H1 (cell line): Measurements from ENCODE around the gene PAX6.

ENCODE experiments used
- CBX5 ChIP-seq: fragments of 300-800, 300-1000 bp; sonication (generic); IDR thresholded peaks from 2 replicates; pipeline ENCODE4 v1.7.1; 2016; ENCODE audit warnings: antibody characterized with exemption, low read length, low read depth
- CBX8 ChIP-seq: fragments of 300-800, 300-1000 bp; sonication (generic); IDR thresholded peaks from 2 replicates; pipeline ENCODE4 v1.7.1; 2016; ENCODE audit warnings: low read depth, low read length, borderline replicate concordance
- EZH2 ChIP-seq: fragments of 200-600 bp; sonication (generic); IDR thresholded peaks from 2 replicates; pipeline ENCODE4 v1.7.1; 2012; ENCODE audit warnings: low read depth, mild to moderate bottlenecking, moderate library complexity, low read length, inconsistent platforms; ENCODE audit not compliant: severe bottlenecking
- HDAC6 ChIP-seq: IDR thresholded peaks from one replicate; pipeline ENCODE4 v1.7.1; 2012; ENCODE audit warnings: low read depth, mild to moderate bottlenecking, inconsistent platforms, low read length, moderate library complexity
- MAFK ChIP-seq: IDR thresholded peaks from 2 replicates; pipeline ENCODE4 v1.6.1; 2012; ENCODE audit warnings: low read depth, mild to moderate bottlenecking, improper control_type of control experiment, low read length
- POLR2A ChIP-seq, 2 experiments: IDR thresholded peaks; 1 replicate in 1 of 2; 2 replicates in 1 of 2; pipeline ENCODE4 v1.6.1; 2011; ENCODE audit warnings: low read depth in 2 of 2, low read length in 2 of 2, mild to moderate bottlenecking in 2 of 2; ENCODE audit errors: control extremely low read depth in 1 of 2
- RFX5 ChIP-seq: IDR thresholded peaks from 2 replicates; pipeline ENCODE4 v1.6.1; 2011; ENCODE audit warnings: low read depth, low read length, improper control_type of control experiment, borderline replicate concordance
- YY1 ChIP-seq: IDR thresholded peaks from 2 replicates; pipeline ENCODE4 v1.6.1; 2011; ENCODE audit warnings: low read depth, mild to moderate bottlenecking, low read length
- TF ChIP-seq, protein P1 (sequence below): IDR thresholded peaks from 2 replicates; pipeline ENCODE4 v1.6.1; 2012; ENCODE audit warnings: inconsistent platforms
- TF ChIP-seq, protein P2 (sequence below), 3 experiments: IDR thresholded peaks; 1 replicate in 2 of 3; 2 replicates in 1 of 3; pipeline versions ENCODE4 v1.5.1 to v1.6.1; 2011; ENCODE audit warnings: low read length in 3 of 3, mild to moderate bottlenecking in 3 of 3, inconsistent platforms in 2 of 3, low read depth in 1 of 3, moderate library complexity in 1 of 3; ENCODE audit not compliant: insufficient read depth in 1 of 3; ENCODE audit errors: control extremely low read depth in 1 of 3
- TF ChIP-seq, protein P3 (sequence below): IDR thresholded peaks from 2 replicates; pipeline ENCODE4 v1.6.1; 2011; ENCODE audit warnings: low read depth, mild to moderate bottlenecking, low read length; ENCODE audit not compliant: insufficient read depth

DNA sequence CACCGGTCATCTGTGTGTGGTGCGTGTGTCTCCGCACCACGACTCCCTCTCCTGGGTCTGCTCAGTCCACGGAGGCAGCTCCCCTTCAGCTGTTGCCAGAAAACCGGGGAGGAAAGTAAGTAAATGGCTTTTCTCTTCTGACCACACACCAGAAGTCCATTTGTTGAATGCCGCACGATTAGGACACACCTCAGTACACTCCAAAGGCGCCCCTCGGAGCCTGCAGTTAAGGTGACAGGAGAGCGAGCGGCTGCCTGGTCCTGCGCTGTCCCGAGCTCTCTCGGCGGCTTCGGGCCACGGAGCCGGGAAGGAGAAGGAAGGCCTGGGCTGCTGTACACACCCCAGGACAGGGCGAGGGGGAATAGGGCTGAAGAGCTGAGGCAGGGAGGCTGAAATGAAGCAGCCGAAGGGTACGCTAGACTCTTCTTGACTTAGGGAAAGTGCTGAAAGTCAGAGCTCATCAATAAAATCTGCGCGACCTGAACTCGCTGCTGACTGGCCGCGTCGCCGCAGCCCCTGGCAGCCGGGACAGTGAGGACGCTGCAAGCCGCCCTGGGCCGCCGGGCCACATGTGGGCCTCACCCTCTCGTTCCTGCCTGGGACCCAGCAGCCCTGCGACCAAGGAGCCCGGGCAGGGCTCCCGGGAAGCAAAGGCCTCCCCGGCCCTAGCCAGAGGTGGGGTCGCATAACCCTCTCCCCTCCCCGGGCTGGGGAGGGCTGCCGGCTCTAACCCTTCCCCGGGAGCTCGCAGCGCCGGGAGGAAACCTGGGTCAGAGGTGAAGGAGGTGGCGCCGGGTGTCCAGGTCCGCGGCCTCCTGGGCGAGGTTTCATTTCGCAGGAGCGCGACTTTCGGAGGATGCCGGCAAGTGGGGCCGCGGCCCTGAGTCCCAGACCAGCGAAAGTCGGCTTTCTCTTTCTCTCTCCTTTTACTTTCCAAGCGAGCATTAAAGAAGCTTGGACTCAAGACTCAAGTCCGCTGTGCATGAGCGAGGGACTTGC lies 1.6 kb upstream of the PAX6 start:
- TF ChIP-seq YY1 (no peak), POLR2A (IDR thresholded peaks at IDR 0.05; ENCODE audit: control extremely low read depth in 1 of 2, low read depth in 2 of 2, low read length in 2 of 2) (no peak), EZH2 (peak; percentile 98), RFX5 (no peak), CBX8 (peak; percentile 88), MAFK (no peak), CBX5 (no peak), HDAC6 (no peak)
- TF ChIP-seq, protein P1, sequence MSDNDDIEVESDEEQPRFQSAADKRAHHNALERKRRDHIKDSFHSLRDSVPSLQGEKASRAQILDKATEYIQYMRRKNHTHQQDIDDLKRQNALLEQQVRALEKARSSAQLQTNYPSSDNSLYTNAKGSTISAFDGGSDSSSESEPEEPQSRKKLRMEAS, result no peak
- TF ChIP-seq, protein P2, sequence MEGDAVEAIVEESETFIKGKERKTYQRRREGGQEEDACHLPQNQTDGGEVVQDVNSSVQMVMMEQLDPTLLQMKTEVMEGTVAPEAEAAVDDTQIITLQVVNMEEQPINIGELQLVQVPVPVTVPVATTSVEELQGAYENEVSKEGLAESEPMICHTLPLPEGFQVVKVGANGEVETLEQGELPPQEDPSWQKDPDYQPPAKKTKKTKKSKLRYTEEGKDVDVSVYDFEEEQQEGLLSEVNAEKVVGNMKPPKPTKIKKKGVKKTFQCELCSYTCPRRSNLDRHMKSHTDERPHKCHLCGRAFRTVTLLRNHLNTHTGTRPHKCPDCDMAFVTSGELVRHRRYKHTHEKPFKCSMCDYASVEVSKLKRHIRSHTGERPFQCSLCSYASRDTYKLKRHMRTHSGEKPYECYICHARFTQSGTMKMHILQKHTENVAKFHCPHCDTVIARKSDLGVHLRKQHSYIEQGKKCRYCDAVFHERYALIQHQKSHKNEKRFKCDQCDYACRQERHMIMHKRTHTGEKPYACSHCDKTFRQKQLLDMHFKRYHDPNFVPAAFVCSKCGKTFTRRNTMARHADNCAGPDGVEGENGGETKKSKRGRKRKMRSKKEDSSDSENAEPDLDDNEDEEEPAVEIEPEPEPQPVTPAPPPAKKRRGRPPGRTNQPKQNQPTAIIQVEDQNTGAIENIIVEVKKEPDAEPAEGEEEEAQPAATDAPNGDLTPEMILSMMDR (IDR thresholded peaks at IDR 0.05; ENCODE audit: control extremely low read depth in 1 of 3, insufficient read depth in 1 of 3, low read depth in 1 of 3, low read length in 3 of 3), result no peak
- TF ChIP-seq, protein P3, sequence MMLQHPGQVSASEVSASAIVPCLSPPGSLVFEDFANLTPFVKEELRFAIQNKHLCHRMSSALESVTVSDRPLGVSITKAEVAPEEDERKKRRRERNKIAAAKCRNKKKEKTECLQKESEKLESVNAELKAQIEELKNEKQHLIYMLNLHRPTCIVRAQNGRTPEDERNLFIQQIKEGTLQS, result no peak
